GM21423 (cell line): ENCODE data around the gene PIGQ.

ENCODE experiments used
- ATAC-seq: cut with Tn5 transposase; IDR thresholded peaks from one replicate; pipeline ENCODE4 v1.9.1; 2021; ENCODE audit warnings: mild to moderate bottlenecking, moderate library complexity; ENCODE audit not compliant: unreplicated experiment

PIGQ gene

DNA sequence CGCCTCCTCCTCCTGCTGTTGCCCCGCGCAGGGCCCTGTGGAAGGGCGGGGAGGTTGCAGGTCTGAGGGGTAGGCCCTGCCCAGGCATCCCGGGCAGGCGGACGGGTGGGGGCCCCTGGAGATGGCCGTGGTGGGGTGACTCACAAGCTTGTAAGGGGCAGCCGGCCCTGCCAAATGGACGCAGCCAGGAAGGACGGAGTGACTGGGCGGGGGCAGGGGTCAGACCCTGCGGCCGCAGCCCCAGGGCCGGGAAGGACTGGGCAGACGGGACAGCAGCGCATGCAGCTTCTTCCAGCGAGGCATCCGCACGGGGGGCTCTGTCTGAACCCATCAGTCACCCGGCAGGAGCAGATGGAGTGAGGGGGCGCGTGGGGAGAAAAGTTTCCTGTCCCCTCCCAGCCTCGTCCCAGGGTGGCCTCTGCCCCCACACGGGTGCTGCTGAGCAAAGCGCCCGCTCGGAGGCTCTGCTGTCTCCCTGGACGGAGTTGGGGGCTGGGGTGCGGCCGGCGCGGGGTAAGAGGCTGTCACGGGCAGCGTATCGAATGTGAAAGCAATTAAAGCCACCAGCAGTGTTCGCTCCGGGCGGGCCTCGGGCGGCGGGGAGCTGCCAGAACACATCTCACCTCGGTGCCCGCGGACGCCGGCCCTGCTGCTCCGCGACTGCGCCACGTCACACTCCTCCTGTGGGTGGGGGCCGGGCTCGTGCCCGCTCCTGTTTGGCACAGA lies 15.0 kb upstream of the PIGQ start:
- ATAC-seq = no peak

DNA sequence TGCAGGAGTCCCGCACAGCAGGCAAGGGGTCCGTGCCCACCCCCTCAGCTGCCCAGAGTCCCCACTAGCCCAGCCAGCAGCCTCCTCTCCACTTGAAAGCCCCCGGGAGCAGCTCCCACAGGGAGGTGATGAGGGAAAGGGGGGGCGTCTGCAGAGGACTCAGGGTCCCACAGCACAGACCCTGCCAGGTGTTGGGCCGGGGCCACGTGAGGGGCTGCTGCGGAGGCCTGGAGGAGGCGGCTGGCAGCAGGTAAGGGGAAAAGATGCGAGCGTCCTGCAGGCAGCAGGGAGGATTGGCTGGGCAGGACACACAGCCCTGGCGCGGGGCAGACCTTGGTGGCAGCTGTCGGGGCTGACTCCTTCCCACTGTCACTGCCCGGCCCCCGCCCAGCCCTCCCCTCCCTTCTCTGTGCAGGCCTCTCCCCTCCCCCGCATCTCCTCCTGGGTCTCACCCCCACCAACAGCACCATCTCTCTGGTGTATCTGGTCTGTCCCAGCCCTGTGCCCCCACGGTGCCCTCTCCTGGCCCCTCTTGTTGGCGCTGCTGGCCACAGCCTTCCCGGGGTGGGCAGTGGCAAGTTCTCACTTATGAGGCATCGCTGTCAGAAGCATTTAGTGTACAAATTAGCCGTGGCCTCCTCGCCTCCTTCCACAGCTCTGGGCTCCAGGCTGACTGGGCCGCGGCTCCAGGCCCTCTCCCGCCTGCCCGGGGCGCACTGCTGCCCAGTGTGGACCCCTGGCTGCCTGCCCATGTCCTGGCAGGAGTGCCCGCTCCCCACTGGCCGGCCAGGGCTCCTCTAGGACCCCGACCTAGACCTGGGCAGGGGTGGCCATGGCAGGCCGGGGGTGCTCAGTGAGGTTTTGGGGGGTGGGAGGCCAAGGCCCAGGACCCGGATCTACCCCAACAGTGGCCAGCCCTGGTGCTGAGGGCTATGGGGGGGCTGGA lies 14.0 kb upstream of the PIGQ start:
- no peak for ATAC-seq

DNA sequence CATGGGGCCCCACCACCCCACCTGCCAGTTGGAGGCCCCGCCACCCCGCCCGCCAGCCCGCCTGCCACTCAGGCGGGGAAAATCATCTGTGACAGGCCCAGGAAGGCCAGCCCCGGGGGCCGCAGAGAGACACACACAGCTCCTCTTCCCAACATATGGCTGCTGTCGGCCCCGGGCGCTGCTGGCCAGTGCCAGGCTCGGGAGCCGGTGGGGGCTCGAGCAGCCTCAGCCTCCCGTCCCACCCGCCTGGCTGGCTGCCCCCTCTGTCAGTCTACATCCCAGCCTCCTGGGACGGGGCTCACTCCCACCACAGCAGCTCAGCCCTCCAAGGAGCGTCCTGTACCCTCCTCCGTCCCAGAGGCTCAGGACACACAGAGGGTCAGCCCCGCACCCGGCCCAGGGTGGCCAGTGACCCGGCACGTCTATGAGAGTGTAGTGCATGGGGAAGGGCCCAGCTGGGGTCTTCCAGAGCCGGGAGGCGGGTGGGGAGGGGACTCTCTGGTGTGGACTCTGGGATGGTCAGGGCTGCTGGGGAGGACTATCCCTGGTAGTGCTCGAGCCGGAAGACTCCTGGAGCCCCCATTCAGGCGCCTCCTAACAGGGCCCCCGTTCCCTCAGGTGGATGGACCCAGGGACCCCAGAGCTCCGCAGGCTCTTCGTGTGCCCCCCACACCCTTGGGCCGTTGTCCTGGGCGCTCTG lies 13.1 kb upstream of the PIGQ start:
- no peak for ATAC-seq

DNA sequence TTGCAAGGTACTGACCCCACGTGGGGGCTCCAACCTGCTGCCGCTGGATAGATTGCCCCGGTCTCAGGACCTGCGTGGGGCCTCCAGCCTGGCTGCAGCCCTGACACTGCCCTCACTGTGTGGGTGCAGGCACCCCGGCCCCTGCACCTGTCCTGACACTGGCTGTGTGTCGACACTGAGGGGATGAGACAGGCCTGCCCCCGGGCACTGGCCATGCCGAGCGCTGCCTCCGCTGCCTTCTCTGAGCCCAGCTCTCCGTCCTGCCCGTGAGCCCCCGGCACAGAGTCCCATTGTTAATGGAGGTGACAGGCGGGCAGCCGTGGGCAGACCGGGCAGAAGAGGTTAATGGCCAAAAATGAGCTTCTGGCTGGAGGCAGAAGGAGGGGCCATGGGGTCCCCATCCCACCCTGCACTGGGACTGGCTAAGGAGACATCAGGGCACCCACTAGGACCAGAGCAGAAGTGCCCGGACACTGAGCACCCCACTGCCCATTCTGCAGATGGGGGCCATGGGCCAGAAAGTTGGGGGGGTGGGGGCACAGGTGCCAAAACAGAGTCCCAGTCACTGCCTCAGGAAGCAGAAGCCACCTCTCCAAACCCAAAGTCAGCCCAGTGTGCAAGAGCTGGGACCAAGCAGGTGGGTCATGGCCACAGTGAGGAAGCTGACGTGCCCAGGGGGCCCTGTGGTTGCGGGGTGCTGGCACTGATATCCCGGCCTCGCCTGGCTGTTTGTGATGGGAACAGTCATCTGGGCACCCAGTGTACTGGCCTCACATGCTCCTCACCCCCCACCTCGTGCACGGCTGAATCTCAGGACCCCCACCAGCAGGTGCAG lies 12.1 kb upstream of the PIGQ start:
- no peak for ATAC-seq

DNA sequence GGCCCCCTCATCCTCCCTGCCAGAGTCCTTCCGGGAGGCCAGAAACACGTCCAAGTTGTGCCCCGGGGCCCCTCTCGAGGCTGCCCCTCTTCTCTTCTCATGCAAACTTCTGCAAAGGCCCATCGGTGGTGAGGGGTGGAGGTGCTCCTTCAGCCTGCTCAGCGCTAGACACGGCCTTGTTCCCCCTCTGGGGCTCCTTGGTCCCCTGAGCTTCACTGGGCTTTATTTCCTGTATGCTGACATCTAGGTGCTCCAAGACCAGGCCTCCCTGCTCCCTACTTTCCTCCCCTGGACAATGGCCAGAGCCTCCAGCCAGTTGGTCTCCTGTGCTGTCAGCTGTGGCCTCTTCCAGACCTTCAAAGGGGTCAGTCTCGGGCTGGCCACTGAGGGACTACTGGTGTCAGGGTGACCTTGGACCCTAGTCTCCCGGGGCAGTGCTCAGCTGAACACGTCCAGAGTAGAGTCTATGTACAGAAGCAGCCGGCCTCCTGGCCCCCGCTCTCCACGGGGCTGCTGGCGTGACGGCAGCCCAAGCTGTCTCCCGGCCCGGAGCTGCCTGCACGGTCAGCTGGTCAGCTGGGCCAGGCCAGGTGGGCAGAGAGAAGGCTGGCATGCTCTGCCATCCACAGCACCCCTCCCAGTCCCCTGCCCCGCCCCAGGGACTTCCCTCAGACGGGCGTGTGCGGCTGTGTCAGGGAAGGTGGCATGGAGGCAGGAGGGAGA lies 11.3 kb upstream of the PIGQ start:
- ATAC-seq = no peak

DNA sequence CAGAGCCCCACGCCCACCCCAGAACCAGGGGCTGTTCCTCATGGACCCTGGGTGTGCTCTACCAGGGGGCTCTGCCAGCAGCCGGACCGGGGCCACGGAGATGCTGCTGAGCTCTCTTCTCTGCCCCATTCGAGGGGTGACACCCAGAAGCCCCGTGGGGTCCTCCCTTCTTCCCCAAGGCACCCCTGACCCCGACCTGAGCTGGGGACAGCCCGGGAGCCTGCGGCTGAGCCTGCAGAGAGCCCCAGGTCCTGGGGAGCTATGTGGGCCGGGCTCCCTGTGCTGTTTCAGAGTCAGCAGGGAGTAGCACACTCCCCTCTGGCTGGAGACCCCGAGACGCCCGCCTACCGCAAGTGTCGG lies 10.8 kb upstream of the PIGQ start:
- ATAC-seq = no peak

DNA sequence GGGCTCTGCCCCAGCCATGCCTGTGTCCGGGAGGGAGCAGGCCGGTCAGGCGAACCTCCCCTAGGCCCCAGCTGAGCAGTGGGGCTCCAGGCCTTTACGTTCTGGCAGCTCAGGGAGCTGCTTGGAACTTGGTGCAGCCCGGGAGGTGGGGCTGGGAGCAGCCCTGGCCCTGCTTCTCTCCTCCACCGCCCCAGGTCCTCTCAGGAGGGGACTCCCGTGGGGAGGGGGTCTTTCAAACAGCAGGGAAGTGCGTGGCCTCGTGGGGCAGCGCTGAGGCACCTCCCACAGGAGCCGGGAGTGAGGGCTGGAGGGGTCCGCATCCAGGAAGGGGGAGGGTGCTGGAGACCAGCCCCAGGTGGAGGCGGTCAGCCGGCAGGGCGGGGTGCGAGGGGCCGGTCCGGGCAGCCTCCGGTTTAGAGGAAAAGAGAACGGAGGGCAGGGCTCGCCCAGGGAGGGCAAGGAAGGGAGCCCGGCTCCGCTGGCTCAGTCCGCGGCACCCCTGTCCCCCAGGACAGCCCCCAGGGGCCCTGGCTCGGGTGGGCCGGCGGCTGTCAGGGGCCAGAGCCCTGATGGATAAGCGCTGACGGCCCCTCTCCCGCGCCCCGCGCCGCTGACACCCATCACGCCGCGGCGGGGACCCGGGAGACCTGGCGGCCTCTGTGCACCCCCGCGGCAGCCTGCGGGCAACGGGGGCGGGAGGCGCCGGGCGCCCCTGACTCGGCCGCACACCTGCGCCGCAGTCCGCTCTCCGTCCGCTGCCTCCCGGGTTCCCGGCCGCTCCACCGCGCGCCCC lies 10.2 kb upstream of the PIGQ start:
- no peak for ATAC-seq

DNA sequence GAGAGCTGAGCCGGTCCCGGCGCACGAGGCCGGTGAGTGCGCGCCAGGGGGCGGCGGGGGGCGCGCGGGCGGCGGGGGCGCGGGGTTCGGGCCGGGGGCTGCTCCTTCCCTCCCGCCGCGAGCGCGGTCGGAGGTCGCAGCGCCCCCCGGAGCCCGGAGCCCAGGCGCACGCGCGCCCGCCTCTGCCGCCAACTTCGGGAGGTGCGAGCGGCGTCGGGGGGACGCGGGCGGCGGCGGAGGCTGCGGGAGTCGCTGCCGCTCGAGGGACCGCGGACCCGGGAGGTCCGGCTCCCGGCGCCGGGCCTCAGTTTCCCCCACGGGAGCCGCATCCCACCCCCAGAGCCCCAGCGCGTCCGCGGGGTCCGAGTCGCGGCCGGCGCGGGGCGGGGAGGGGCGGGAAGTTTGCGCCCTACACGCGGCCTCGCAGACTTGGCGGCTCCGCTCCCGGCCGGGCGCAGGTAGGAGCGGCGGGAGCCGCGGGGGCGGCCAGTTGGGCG lies 9.5 kb upstream of the PIGQ start, which contains the start of gene PRR35:
PRR35 (plus strand) TSS at position 191 of the 497 bp plus-strand sequence. CDS start 2,901 bp downstream, outside the sequence.
- no peak for ATAC-seq

DNA sequence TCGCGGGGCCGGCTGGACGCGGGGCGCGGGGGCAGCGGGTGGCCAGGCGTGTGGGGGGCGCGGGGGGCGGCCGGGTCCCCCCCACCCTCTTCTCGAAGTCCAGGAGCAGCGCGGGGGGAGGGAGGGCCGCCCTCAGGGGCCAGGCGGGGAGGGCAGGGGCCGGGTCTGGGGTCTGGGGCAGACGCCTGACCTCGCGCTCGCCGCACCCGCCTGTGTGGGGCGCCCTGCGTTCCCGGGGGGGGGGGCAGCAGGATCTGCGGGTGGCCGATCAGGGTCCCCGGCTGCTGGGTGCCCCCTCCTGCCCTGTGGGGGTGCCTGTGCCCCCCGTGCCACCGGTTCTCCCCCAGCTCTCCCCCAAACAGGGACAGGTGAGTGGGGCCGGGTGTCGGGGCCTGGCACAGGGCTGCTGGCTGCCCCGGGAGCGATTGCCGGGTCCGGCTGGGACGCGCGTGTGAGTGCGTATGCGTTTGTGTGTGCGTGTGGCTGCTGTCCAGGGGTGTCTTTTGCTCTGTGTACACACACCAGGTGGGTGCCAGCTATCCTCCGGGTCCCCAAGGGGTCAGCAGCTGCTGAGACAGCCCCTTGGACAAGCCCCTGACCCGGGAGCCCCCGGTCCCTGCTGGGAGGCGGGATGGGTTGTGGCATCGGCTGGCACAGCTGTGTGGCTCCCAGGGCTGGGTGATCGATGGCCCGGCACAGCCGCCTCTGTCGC lies 8.9 kb upstream of the PIGQ start:
- ATAC-seq = no peak

DNA sequence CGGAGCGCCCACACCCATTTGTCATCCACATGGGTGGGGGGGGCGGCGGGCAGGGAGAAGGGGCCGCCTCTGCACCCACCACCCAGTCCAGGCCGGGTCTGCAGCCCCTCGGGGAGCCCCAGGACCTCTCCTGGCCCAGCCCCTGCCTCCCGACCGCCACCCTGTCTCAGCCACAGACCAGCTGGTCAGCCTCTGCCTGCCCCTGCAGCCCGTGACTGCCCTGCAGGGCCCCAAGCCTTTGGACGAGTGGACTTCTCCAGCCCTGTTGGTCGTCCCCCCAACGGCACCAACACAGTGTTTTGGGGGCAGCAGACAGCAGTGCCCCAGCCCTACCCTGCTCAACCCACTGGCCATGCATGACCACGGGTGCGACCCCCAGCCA lies 8.4 kb upstream of the PIGQ start:
- no peak for ATAC-seq

DNA sequence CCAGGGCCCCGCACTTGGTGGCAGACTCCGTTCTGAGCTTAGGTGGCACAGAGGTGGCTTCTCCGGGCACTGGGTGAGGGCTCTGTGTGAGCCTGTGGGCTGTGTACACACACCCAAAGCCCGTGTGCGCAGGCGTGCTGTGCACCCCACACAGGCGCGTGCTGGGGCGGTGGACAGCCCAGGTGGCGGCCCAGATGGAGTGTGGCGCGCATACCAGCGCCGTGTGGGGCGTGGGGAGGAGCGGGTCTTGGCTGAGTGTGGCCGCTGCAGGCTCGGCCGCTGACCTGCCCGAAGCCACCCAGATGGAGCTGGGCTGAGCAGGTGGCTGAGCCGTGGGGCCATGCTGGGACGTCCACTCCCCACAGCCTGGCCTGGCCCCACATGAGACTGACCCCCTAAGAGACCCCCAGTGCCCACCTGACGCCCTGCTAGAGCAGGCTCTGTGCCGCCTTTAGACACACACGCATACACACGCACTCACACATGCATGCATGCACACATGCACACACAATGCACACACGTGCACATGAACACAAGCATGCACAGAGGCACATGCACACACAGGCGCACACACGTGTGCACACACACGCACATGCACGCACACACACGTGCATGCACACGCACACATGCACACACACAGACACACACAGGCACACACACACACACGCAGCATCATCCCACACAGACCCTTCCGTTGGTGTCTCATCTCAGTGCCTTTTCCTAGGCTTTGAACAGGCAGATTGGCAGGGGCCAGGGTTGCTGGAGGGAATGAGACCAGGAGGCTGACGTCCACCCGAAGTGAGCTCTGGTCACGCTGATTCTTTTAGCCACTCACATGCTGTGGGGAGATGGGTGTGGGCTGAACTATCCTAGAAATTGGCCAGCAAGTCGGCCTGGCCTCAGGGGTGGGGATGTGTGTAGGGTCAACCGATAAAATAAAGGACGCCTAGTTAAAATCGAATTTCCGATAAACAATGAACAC lies 7.5 kb upstream of the PIGQ start:
- no peak for ATAC-seq

DNA sequence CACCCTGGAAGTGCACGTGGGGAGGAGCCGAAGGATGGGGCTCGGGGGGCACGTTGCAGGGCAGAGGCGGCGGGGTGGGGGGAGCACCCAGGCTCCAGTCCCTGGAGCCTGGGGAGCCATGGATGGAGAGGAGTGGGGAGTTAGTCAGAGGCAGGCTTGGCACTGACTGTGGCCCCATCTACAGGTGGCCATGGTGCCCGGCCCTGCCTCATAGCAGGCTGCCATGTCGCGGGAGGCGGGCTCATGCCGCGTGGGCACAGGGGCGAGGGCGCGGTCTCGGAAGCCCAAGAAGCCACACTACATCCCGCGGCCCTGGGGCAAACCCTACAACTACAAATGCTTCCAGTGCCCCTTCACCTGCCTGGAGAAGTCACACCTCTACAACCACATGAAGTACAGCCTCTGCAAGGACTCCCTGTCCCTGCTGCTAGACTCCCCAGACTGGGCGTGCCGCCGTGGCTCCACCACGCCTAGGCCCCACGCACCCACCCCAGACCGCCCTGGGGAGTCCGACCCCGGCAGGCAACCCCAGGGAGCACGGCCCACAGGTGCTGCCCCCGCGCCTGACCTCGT lies 6.6 kb upstream of the PIGQ start:
- no peak for ATAC-seq

DNA sequence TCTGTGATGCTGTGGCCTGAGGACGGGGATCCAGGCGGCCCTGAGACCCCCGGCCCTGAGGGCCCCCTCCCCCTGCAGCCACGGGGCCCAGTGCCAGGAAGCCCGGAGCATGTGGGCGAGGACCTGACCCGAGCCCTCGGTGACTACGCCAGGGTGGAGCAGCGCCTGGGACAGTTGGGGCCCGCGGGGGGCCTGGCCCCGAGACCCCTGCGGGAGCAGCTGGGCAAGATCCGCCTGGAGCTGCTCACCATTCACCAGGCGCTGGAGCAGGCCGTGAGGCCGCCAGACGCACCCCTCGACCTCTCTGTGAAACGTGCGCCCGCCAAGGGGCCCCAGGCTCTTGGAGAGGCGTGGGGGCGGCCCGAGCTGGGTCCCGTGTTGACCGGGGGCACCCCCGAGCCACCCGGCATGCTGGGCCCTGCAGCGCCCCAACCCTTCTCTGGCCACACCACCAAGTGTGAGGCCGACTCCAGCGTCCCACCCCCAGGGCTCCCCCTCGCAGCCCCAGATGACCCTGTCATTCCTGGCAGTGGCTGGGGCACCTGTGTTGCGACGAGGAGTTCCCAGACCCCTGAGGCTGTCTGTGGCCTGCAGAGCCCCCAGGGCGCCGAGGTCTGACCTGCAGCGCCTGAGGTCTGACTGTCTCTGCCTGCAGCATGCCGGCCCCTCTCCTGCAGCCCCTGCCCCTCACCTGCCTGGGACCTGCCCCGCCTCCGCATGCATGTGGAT lies 4.9 kb upstream of the PIGQ start:
- no peak for ATAC-seq

DNA sequence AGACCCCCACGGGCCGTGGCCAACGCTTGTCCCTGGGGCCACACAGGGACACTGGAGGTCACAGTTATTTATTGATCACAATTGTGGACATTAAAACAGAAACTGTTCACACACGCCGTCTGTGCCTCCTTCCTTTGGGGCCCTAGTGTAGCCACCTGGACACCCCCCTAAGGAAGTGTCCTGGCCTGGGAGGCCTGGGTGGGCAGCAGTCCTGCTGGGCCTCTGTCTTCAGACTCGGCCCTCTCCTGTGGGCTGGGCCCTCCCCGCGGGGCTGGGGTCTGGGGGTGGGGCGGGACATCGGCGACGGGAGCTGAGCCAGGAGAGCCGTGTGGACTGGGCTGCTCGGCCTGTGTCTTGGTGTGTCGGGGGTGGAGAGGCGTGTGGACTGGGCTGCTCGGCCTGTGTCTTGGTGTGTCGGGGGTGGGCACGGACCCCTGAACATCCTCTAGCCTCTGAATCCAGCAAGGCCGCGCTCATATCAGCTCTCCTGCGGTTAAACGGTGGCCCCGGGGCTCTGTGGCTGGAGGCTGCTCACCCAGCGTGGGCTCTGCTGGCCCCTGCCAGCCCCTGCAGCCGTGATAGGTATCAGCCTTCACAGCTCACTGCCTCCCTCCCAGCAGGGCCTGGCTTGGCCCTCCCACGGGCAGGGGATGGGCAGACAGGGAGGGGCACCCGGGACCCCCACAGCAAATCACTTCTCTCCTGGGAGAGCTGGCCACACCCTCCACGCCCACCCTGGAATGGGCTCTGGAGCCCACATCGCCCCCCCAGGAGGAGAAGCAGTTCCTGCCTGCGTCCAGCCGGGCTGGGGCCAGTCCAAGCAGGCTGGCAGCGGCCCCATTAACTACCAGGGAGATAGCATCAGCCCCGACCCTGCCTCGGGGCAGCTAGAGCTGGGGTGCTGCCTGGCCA lies 4.1 kb upstream of the PIGQ start:
- no peak for ATAC-seq
